K562 (cell line): ENCODE results near the gene IL33.

Experiments used
- EZH2 ChIP-seq: IDR thresholded peaks from 2 replicates; pipeline ENCODE4 v1.6.1; 2012; ENCODE audit warnings: low read depth, mild to moderate bottlenecking, inconsistent platforms, low read length, borderline replicate concordance
- USF2 ChIP-seq: sonication (generic); formaldehyde crosslinking; IDR thresholded peaks from 2 replicates; pipeline ENCODE4 v1.5.0; 2020; ENCODE audit warnings: missing genetic modification reagents
- ZNF217 ChIP-seq: sonication (generic); formaldehyde crosslinking; IDR thresholded peaks from 2 replicates; pipeline ENCODE4 v1.8.0; 2022; ENCODE audit warnings: mild to moderate bottlenecking, missing genetic modification reagents
- ZNF717 ChIP-seq: fragments of 250-450 bp; sonication (Bioruptor Pico); IDR thresholded peaks from 2 replicates; pipeline ENCODE4 v1.5.0; 2021

DNA sequence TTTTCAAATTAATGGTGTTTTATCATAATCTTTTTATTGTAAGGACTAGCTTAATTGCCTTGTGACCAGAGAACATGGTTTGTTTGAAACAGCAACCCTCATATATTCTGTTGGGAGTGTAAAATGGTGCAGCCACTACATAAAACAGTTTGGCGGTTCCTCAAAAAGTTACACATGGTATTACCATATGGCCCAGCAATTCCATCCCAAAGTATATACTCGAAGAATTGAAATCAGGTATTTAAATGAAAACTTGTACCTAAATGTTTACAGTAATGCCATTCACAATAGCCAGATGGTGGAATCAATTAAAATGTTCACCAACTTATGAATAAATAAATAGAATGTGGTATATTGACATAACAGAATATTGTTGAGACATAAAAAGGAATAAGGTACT is 14.8 kb upstream of the IL33 start:
- no peak for TF ChIP-seq EZH2
- TF ChIP-seq ZNF217 (CRISPR knock-in tag), result no peak
- no peak for TF ChIP-seq USF2 (CRISPR knock-in tag)
- TF ChIP-seq ZNF717 (CRISPR knock-in tag), result no peak
